GM10847 (cell line): ENCODE data around the gene NAALADL2.

Experiments used
- POLR2A ChIP-seq: IDR thresholded peaks from 2 replicates; pipeline ENCODE4 v1.6.1; 2011; ENCODE audit not compliant: insufficient read length; ENCODE audit errors: extremely low read depth

Gene NAALADL2

DNA sequence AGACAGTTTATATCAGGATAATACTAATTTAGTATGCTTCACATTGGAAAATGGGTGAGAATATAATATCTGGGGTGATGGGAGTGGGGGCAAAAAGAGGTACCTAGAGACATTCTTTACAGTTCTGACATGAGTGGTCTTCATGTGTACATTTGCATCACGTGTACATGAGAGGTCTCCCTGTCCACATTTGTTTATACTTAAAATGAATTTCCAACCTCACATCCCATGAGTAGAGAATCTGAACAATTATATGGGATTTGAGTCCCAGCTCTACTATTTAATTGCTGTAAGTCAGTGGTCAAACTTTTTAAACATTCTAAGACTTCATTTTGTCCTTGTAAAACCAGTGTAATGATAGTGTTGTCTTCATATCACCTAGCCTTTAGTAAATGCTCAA is 408.4 kb downstream of the NAALADL2 start:
- no peak for TF ChIP-seq POLR2A

DNA sequence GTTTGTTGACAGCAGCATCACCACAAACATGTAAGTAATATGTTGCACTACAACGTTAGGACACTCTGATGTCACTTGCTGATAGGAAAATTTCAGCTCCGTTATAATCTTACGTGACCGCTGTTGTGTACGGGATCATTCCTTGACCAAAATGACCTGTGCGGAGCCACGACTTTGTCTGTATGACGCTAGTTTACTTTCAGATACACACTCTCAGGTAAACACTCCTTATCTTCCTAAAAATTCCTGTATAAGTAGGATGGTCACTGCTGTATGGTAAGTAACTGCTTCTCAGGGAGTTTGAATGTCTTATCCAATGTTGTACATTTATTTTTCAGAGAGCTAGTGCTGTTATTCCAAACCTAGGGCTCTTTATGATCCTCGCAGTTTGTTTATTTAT is 410.3 kb downstream of the NAALADL2 start:
- no peak for TF ChIP-seq POLR2A

GRCh38 chr3:175270198-175270837 is 411.2 kb downstream of the NAALADL2 start:
- TF ChIP-seq POLR2A, result no peak

GRCh38 chr3:175270866-175271265 is 411.7 kb downstream of the NAALADL2 start:
- no peak for TF ChIP-seq POLR2A

- no peak for TF ChIP-seq POLR2A
Observed at GRCh38 chr3:175272392-175272791, 413.3 kb downstream of the NAALADL2 start.

DNA sequence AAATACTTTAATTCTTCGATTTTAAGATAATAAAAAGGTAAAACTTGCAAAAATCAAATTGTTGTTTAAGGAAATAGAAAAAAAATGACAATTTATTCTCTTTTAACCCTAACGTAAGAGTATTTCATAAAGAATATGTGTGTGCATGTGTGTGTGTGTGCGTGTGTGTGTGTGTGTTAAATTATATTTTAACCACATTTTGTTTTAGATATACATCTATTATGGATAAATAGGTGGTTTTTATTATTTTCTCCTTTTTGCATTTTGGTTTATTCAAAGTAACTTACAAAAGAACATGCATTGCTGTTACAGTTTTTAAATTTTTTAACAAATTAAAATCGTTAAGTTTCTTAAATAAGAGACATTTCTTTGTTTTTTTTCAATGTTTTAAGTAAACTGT is 414.4 kb downstream of the NAALADL2 start:
- no peak for TF ChIP-seq POLR2A

DNA sequence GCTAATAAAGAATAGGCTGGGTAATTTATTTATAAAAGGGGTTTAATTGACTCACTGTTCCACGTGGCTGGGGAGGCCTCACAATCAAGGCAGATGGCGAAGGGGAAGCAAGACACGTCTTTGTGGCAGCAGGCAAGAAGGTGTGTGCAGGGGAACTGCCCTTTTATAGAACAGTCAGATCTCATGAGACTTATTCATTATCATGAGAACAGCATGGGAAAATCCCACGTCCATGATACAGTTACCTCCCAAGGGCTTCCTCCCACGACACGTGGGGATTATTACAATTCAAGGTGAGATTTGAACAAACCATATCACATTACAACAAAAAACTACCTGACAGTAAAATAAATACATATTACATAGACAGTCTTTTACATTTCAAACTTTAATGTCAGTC is 414.9 kb downstream of the NAALADL2 start:
- TF ChIP-seq POLR2A, result no peak

- TF ChIP-seq POLR2A, result no peak
Observed at GRCh38 chr3:175274474-175275218, 415.5 kb downstream of the NAALADL2 start.

GRCh38 chr3:175278680-175279079 is 419.5 kb downstream of the NAALADL2 start:
- no peak for TF ChIP-seq POLR2A

DNA sequence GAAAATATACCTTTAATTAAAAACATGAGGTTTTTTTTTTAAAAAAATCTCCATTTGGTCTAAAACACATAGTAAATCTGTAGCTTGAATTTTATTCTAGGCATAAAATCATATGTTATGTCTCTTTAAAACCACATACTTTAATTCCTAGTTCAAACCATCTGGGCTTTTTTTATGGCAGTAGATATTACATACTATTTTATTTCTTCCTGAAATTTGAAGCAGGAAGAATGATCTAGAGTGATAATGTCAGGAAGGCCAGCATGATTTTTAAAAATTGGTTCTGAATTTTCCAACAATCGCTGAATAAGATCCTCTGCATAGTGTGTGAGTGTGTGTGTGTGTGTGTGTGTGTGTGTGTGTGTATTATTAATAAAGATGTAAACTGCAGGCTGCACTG is 420.3 kb downstream of the NAALADL2 start:
- TF ChIP-seq POLR2A, result no peak

DNA sequence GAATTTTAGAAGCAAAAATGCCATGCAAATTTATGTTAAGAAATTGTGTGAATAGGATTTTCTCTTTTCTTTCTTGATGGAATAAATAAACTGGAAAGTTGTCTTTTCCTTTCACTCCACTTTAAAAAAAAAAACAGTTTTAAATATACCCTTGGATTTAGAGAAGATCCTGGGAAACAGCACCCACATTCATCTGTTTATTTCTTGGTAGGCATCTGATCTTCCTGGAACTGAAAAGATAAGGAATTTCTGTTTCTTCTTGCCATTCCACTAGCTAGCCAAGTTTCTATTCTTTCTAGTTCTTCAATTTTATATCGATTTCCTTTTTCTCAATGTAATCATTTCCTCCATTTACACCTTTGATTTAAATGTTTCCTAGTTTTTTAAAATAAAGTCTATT is 420.8 kb downstream of the NAALADL2 start:
- no peak for TF ChIP-seq POLR2A

GRCh38 chr3:175287361-175287963 is 428.3 kb downstream of the NAALADL2 start:
- TF ChIP-seq POLR2A, result no peak

GRCh38 chr3:175288621-175289020 is 429.5 kb downstream of the NAALADL2 start:
- no peak for TF ChIP-seq POLR2A

DNA sequence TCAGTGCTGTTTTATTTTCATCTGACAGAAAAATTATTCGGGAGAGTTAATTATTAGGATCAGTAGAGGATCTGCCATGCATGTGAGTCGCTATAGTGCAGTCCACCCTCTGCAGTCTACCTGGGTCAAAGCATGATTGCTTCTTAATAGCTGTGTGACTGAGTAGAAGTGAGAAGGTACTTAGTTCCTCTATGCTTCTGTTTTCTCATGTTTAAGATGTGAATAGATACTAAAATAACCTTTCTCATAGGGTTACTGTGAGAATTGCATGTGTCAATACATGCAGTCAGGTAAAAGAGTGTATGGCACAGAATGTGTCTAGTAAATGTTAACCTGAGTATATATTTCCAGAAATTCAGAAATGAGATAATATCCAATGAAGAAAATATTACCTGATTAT is 435.7 kb downstream of the NAALADL2 start:
- no peak for TF ChIP-seq POLR2A

- no peak for TF ChIP-seq POLR2A
Observed at GRCh38 chr3:175295248-175296130, 436.4 kb downstream of the NAALADL2 start.
